Inflammatory macrophage (primary cell): ENCODE measurements around the gene ERICH6.

Experiments used
- DNase-seq, 2 donors: peaks; one replicate each; pipeline ENCODE4 v3.0.0-alpha.2; 2020 to 2022

Gene ERICH6

GRCh38 chr3:150612494-150612893 lies 91.2 kb downstream of the ERICH6 start:
- no peak for DNase-seq

DNA sequence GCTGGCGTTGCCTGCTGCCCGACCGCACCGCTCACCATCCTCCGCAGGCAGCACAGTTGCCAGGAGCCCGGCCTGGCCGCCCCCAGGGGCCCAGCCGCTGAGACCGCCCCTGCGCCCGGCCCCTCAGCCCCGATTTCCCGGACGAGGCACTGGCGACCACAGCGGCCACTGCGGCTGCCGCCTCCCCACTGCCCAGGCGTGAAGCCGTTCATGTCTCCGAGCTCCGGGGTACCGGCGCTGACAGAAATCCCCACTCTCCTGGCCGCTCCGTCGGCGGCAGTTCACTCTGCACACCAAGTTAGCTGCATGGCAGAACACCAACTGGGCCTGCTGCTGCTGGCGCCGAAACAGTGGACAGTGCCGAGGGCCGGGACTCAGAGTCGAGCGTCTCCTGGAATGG lies 92.1 kb downstream of the ERICH6 start:
- no peak for DNase-seq

- no peak for DNase-seq
Observed at GRCh38 chr3:150610785-150611184, 92.9 kb downstream of the ERICH6 start.

GRCh38 chr3:150609988-150610387 lies 93.7 kb downstream of the ERICH6 start:
- no peak for DNase-seq
